A549 treated with CpdA at 1 μM for 4 hours (cell line): ENCODE data around the gene NOPCHAP1. TPM values are rescaled to one million over a fixed set of nuclear protein-coding genes. Genes with fewer than 3 reads are reported as not detected.

Experiments used
- total RNA-seq: library from RNA; stranded (reverse); fragments of 200-300 nt; extraction: Qiagen RNA extraction; gene quantifications from 5 replicates; pipeline ENCODE4 v1.2.3, GENCODE V29; 2022; ENCODE audit warnings: low read depth

The NOPCHAP1 gene, protein sequence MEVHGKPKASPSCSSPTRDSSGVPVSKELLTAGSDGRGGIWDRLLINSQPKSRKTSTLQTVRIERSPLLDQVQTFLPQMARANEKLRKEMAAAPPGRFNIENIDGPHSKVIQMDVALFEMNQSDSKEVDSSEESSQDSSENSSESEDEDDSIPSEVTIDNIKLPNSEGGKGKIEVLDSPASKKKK
- total RNA-seq, result 36.5 to 37.7 TPM (median 37.2 TPM) in 5 replicates

DNA sequence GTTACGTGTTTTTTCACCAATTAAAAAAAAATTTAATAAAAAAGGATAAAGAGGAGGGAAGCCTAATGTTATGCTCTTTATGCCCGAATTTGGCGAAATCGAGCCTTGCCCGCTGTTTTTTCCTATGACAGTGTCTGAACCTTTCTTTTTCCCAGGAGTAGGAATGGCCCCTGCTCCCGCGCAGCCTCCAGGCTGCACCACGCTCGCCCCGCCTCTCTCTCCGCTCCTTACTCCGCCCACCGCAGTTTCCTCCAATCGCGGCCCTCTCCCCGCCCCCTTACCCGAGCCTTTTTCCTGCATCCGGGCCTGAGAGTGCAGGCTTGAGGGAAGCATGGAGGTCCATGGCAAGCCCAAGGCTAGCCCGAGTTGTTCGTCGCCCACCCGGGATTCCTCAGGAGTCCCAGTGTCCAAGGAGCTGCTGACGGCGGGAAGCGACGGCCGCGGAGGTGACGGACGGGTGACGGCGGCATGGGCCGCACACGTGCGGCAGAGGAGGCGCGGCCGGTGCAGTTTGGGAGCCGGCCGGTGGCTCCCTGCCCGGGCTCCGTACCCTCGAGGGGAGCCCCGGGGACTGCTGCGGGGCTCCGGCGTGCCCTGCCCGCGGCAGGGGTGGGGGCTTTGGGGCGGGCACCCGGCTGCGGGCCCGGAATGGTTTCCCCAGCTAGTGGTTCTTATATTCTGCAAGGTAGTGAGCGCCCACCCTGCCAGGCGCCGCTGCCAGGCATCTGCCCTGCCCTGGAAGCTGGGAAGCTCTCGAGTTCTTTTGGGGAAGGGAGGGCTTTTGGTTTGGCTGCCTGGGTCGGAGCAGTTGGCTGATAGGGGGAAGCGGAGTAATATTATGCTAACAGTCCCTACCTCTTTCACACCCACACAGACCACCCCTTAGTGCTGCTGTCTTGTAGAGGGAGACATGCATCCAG, at the start of gene NOPCHAP1:
Gene NOPCHAP1, plus strand, starts transcription at position 295 of the 920 bp plus-strand sequence. Its CDS starts 37 bp downstream, at position 332.

DNA sequence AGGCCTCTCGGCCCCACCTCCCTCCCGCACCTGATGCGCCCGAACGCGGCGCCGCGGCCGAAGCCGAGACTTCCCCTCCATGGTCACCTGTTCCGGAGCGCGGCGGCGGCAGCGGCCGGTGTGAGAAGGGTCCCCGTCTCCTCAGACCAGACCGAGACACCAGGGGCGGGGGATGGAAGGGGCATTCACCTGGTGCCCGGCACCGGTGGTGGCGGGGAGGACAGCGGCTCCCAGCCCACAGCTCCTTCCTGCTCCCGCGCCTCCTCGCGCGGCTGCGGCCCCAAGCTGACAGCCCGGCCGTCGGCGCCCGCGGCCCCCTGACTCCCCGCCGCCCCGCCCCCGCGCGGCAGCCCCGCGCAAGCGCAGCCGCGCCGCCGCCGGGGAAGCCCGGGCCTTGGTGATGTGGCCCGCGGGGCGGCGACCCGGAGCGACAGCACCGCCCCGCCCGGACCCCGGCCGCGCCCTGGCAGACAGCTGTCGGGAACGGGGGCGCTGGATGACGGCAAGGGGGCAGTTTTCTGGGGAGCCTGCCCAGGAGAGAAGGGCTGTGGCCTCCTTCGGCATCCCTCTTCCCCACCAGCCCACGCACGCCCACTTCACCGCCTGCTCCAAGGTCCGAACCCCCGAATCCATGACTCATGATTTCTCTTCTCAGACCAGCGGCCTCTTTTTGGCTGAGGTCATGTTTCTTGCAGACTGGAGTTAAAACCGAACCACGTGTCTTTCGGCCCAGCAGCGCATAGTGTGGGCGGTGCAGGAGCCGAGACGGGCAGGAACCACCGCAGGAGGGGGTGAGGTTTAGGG, 27.9 kb upstream of the NOPCHAP1 start, which contains the start of gene SLC41A2:
Gene SLC41A2, minus strand, starts transcription at position 290 of the 804 bp plus-strand sequence. CDS start 29,763 bp downstream, outside the sequence.

Other genes starting within 250 kb of the NOPCHAP1 start
- 19.9 to 24.8 TPM (median 22.9 TPM) in 5 replicates for gene SLC41A2, start 28.0 kb upstream of the NOPCHAP1 start, total RNA-seq
- gene ALDH1L2, start 98.1 kb downstream of the NOPCHAP1 start, total RNA-seq, result 2.8 to 3.6 TPM (median 3.3 TPM) in 5 replicates
- gene WASHC4, start 121.4 kb downstream of the NOPCHAP1 start, total RNA-seq, result 19.0 to 28.2 TPM (median 22.3 TPM) in 5 replicates
- gene APPL2, start 249.9 kb downstream of the NOPCHAP1 start, total RNA-seq, result 16.1 to 24.4 TPM (median 19.1 TPM) in 5 replicates